Measurements from ENCODE around the gene A4GALT.

DNA sequence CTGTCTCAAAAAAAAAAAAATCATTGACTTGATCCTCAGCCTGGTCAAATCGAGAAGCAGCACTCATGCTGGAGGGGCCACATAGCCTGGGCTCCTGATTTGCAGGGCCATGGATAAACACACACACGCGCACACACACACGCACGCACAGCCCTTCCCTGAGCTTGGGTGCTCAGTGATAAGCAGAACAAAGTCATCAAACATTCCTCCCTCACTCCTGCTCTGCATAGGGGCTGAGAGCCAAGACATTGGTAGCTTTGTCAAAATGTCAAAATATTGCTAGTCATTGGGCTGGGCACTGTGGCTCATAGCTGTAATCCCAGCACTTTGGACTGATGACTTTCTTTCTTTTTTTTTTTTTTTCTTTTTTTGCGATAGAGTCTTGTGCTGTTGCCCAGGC, 34.0 kb upstream of the A4GALT start:
- TF ChIP-seq, protein P1, sequence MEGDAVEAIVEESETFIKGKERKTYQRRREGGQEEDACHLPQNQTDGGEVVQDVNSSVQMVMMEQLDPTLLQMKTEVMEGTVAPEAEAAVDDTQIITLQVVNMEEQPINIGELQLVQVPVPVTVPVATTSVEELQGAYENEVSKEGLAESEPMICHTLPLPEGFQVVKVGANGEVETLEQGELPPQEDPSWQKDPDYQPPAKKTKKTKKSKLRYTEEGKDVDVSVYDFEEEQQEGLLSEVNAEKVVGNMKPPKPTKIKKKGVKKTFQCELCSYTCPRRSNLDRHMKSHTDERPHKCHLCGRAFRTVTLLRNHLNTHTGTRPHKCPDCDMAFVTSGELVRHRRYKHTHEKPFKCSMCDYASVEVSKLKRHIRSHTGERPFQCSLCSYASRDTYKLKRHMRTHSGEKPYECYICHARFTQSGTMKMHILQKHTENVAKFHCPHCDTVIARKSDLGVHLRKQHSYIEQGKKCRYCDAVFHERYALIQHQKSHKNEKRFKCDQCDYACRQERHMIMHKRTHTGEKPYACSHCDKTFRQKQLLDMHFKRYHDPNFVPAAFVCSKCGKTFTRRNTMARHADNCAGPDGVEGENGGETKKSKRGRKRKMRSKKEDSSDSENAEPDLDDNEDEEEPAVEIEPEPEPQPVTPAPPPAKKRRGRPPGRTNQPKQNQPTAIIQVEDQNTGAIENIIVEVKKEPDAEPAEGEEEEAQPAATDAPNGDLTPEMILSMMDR (IDR thresholded peaks at IDR 0.05; ENCODE audit: borderline replicate concordance, extremely low read depth, low read length, poor library complexity, severe bottlenecking) = no peak
- TF ChIP-seq EZH2 (IDR thresholded peaks at IDR 0.05; ENCODE audit: borderline replicate concordance, low read depth, low read length, severe bottlenecking) = no peak

Measured in DND-41 (cell line).